Measurements from ENCODE around the gene ETNK2.
A peak's percentile ranks its signal among the peaks of the same experiment; 100 is the strongest.

ETNK2 gene

DNA sequence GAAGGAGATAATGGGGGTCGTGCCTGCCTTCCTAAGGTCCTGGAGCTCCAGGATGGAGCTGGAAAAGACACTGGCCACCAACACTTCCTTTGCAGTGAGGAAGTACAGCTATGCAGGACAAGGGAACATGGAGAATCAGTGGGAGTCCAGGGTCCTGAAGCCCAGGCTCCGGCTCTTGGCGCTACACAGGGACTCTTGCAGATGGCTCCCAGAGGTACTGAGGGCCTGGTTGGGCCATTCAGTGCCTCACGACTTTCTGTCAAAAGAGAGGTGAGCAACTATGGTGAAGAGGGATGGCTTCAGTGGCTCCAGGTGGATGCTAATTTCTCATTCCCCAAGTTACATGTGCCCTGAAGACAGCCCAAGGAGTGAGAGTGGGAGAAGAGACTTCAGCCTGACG is 1.8 kb upstream of the ETNK2 start:
- TF ChIP-seq, protein P1, sequence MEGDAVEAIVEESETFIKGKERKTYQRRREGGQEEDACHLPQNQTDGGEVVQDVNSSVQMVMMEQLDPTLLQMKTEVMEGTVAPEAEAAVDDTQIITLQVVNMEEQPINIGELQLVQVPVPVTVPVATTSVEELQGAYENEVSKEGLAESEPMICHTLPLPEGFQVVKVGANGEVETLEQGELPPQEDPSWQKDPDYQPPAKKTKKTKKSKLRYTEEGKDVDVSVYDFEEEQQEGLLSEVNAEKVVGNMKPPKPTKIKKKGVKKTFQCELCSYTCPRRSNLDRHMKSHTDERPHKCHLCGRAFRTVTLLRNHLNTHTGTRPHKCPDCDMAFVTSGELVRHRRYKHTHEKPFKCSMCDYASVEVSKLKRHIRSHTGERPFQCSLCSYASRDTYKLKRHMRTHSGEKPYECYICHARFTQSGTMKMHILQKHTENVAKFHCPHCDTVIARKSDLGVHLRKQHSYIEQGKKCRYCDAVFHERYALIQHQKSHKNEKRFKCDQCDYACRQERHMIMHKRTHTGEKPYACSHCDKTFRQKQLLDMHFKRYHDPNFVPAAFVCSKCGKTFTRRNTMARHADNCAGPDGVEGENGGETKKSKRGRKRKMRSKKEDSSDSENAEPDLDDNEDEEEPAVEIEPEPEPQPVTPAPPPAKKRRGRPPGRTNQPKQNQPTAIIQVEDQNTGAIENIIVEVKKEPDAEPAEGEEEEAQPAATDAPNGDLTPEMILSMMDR (IDR thresholded peaks at IDR 0.05; ENCODE audit: low read length, missing control alignments): no peak
- H3K4me3 ChIP-seq (replicated peaks; ENCODE audit: low read depth, low read length): no peak overlapping the region
- DNase-seq (ENCODE audit: low read depth): no peak

DNA sequence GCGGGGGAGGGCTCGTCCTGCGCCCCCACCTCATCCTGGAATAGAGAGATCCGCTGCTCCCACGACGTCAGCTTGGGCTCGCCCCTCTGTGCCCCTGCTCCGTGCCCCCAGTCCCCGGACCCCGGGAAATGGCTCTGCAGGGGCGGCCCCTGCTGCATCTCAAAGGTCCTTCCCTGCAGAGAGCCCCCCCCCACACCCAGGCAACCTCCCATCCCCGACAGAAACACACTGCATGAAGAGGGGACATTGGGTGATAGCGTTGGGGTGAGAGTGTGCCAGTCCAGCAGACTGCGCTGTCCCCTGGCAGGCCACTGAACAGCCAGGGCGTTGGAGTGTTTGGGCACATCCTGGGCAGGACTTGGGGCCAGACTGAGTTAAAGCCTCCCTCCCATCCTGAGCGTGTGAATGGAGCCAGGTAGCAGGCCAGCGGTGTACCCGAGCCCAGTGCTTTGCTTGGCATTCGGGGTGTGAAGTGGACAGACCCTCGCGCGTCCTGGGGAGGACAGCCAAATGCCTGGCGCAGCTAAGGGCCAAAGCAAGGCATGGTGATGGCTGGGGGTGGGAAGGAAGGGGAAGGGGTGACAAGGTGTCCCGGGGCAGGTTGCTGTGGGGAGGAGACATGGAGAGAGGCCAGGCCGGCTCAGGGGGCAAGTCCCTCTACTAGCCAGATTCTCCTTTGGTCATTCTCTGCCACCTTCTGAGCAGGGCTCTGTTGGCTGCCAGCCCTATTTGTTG is 633 bp upstream of the ETNK2 start:
- no peak for DNase-seq (ENCODE audit: low read depth)
- H3K4me3 ChIP-seq (replicated peaks; ENCODE audit: low read depth, low read length): peak overlapping the region; percentile 57
- TF ChIP-seq, protein P1 (IDR thresholded peaks at IDR 0.05; ENCODE audit: low read length, missing control alignments): no peak

DNA sequence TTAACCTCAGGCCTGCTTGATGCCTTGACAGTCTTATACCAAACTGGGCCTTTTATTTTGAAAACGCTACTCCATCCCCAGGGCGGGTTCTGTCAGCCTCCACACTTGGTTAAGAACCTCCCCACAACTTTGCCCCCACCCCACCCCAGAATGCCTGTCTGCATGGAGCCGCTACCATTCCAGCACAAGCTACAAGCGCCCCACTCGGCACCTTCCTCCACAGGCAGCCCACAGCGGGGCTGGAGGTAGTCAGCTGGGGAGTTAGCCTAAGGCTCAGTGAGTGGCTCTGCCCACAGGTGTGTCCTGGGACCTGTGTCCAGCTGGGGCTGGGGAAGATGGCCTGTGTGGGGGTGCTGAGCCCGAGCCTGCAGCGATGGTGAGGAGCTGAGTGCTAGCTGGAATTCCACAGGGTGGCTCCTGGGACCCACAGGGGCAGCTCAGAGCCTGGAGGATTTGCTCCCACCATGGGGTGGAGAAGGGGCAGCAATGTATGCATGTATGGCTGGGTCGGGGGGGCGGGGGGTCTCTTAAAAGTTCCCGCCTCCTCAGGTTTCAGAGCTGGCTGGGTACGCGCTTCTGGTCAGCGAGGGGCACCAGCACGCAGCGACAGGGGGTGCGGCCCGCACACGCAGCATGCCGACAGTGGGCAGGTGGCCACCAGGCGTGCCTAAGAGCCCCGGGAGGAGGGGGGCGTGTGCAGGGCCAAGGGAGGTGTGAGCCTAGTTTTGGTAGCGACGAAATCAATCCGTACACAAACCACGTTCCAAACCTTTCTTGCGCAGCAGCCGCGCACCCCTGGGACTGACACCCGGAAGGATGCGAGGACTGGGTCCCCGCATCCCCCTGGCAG is 917 bp downstream of the ETNK2 start:
- peak overlapping the region; percentile 57 for H3K4me3 ChIP-seq (replicated peaks; ENCODE audit: low read depth, low read length)
- TF ChIP-seq, protein P1 (IDR thresholded peaks at IDR 0.05; ENCODE audit: low read length, missing control alignments): no peak
- DNase-seq (ENCODE audit: low read depth): no peak

DNA sequence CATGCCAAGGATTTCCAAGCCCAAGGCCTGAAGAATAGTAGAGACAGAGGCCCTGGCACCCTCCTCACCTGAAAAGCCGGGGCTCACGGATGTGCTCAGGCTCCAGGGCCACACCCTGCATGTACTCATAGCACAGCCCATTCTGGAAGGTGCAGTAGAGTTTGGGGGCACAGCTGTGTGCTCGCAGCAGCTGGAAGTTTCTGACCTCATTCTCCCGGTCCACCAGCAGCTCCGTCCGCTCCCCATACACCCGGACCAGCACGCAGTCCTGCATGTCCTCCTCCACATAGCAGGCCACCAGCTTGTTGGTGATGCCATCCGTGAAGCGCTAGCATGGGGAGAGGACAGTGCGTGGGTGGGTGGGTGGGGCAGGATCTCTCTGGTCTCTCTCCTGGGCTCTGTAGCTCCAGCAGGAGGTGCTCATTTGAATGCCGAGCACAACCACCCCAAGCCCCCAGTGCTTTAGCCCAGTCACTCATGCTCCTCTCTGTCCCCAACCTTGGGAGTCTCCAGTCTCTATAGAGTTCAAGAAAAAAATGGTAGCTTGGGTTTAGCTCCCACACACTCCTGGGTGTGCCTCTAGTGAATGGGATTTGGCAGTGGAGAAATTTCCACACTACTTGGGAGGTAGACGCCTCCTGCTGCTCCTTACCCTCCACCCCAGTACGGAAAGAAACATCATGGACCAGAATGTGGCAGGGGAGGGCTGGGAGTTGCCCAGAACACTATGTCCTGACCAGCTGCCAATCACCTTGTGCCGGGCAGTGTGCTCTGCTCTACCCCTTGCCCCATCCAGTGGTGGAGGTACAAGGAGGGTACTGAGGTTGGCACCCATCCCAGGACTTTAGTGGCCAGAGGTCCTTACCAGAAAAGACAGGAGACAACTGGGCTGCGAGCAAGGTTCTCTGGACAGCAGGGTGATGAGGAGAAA is 1.9 kb downstream of the ETNK2 start:
- no peak for DNase-seq (ENCODE audit: low read depth)

DNA sequence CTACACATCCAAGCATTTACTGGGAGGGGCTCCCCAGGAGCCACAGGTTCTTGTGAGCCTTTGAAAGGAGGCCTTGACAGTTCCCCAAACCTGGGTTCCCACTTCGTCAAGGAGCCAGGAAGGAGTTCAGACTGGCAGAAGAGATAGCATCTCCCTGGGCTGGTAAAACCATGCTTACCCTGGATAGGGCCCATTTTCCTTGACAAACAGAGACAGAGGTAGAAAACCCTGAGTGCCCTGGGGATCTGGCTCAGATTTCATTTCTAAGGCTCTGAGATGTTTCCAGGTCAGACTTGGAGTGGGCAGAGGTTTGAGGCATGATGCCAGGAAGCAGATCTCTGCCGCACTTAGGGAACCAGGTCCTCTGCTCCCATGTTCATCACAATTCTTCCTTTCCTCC is 2.7 kb downstream of the ETNK2 start:
- TF ChIP-seq, protein P1 (IDR thresholded peaks at IDR 0.05; ENCODE audit: low read length, missing control alignments): no peak
- H3K4me3 ChIP-seq (replicated peaks; ENCODE audit: low read depth, low read length): no peak overlapping the region
- DNase-seq (ENCODE audit: low read depth): no peak

More for the DNA sequence above, 1.9 kb downstream of the ETNK2 start:
- TF ChIP-seq, protein P1 (IDR thresholded peaks at IDR 0.05; ENCODE audit: low read length, missing control alignments): no peak
- H3K4me3 ChIP-seq (replicated peaks; ENCODE audit: low read depth, low read length): no peak overlapping the region

Data from fibroblast of pulmonary artery (primary cell).